Suprapubic skin (tissue), 4 donors: ENCODE data around the gene SKI. TPM values are rescaled to one million over a fixed set of nuclear protein-coding genes. Genes with fewer than 3 reads are reported as not detected.

ENCODE experiments used
- DNase-seq, 2 donors: peaks; one replicate each; pipeline ENCODE4 v3.0.0-alpha.2; 2019; ENCODE audit warnings: low spot score in 2 of 2
- H3K27ac ChIP-seq: fragments of 200-600 bp; sonication (generic); one replicate; pipeline ENCODE4 v1.5.1; 2019
- H3K27me3 ChIP-seq: fragments of 200-600 bp; sonication (generic); one replicate; pipeline ENCODE4 v1.5.1; 2019
- H3K36me3 ChIP-seq: fragments of 200-600 bp; sonication (generic); one replicate; pipeline ENCODE4 v1.5.1; 2019
- H3K4me1 ChIP-seq: fragments of 200-600 bp; sonication (generic); one replicate; pipeline ENCODE4 v1.5.1; 2019
- H3K4me3 ChIP-seq: fragments of 200-600 bp; sonication (generic); one replicate; pipeline ENCODE4 v1.5.1; 2019; ENCODE audit warnings: mild to moderate bottlenecking
- H3K9me3 ChIP-seq: fragments of 200-600 bp; sonication (generic); one replicate; pipeline ENCODE4 v1.5.1; 2019
- EP300 ChIP-seq: sonication (generic); formaldehyde crosslinking; IDR thresholded peaks from one replicate; pipeline ENCODE4 v1.6.1; 2017; ENCODE audit warnings: antibody characterized with exemption
- POLR2A ChIP-seq, 2 donors: fragments of 450-650 bp; IDR thresholded peaks; one replicate each; pipeline ENCODE4 v1.6.1; 2017; ENCODE audit warnings: antibody characterized with exemption in 2 of 2, mild to moderate bottlenecking in 2 of 2, moderate library complexity in 2 of 2
- POLR2AphosphoS5 ChIP-seq, 3 donors: sonication (generic); formaldehyde crosslinking; IDR thresholded peaks; one replicate each; pipeline ENCODE4 v1.6.1; 2017; ENCODE audit warnings: antibody characterized with exemption in 3 of 3
- WGBS: methylation state at CpG from one replicate; pipeline ENCODE4 v1.1.5; 2018; 5-methylcytosine and 5-hydroxymethylcytosine counted together
- total RNA-seq, 4 donors: library from RNA; depleted of rRNA; stranded (reverse); fragments of >200 nt; gene quantifications; one replicate each; pipeline ENCODE4 v1.1.0, GENCODE V29; 2016
- TF ChIP-seq, protein P1 (sequence below), 2 donors: fragments of 200-600 bp in 1 of 2; fragments of 450-650 bp in 1 of 2; sonication (generic) in 1 of 2; IDR thresholded peaks; one replicate each; pipeline ENCODE4 v1.5.1; 2016 to 2019; ENCODE audit warnings: antibody characterized with exemption in 2 of 2, mild to moderate bottlenecking in 1 of 2, moderate library complexity in 1 of 2

SKI gene
- total RNA-seq, 4 donors from 2014 or later = 51.8 to 91.2 (median 68.1) TPM

DNA sequence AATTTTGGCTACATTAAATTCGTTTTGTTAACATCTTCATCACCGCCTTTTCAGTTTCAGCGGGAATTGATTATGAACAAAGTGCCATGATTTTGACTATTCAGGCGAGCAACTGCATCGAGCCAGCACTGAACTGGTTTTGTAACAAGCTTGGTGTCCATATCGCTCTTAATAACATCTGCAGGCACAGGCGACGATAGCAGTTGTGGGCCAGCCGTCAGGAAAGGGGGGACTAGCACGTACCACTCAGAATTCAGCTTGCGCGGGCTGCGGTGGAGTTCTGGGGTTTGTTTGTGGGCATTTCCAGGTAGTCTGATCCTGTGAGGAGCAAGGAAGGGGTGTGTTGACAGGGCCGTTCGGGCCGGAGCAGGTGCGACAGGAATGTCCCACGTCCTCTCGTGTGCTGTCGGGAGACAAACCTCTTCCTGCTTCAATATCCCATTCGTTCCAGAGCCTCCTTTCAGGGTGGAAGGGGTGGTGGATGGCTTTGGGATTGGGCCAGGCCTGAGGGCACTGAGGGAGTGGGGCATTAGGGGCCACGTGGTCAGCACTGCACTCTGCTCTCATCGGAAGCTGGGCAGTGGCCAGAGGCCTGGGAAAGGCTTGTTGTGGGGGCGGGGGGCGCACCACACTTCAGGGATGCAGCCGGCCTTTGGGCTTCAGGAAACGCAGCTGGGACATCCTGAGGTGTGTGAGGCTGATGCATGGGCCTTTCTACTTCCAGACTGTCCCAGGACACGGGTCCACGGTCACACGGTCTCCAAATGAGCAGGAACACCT is 39.1 kb downstream of the SKI start:
- TF ChIP-seq, protein P1, sequence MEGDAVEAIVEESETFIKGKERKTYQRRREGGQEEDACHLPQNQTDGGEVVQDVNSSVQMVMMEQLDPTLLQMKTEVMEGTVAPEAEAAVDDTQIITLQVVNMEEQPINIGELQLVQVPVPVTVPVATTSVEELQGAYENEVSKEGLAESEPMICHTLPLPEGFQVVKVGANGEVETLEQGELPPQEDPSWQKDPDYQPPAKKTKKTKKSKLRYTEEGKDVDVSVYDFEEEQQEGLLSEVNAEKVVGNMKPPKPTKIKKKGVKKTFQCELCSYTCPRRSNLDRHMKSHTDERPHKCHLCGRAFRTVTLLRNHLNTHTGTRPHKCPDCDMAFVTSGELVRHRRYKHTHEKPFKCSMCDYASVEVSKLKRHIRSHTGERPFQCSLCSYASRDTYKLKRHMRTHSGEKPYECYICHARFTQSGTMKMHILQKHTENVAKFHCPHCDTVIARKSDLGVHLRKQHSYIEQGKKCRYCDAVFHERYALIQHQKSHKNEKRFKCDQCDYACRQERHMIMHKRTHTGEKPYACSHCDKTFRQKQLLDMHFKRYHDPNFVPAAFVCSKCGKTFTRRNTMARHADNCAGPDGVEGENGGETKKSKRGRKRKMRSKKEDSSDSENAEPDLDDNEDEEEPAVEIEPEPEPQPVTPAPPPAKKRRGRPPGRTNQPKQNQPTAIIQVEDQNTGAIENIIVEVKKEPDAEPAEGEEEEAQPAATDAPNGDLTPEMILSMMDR (IDR thresholded peaks at IDR 0.05) = no peak
- TF ChIP-seq EP300 (no peak), POLR2AphosphoS5 (IDR thresholded peaks at IDR 0.05) (no peak)
- 79% methylated on average over 25 of the region's 30 CpGs for WGBS
- no peak overlapping the region for H3K4me3 ChIP-seq

DNA sequence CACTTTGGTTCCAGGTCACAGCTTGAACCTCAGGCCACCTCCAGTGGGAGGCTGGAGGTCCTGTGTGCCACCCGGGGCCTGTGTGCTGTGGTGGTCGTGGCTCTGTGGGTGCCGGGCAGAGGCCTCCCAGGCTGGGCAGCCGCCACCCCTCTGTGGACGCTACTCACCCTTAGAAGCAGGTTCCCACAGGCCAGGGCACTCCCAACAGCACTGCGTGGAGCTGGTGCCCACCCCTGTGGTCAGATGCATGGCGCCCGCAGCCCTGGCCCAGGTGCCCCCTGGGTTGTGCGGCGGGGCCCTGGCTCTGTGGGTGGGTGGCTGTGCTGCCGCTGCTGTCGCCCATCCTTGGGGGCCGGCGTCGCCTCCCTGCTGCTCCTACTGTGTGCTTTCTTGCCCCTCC is 39.7 kb downstream of the SKI start:
- H3K27ac ChIP-seq = no peak overlapping the region
- H3K4me1 ChIP-seq = peaks cover 66% of the 10 kb centered on the region
- no peaks in the 10 kb centered on the region for H3K36me3 ChIP-seq
- 92% methylated on average over 7 of the region's 15 CpGs for WGBS
- TF ChIP-seq, protein P1 (IDR thresholded peaks at IDR 0.05) = no peak
- no peak for TF ChIP-seq EP300
- H3K27me3 ChIP-seq = no peaks in the 10 kb centered on the region
- DNase-seq = no peak
- no peaks in the 10 kb centered on the region for H3K9me3 ChIP-seq
- H3K4me3 ChIP-seq = no peak overlapping the region

More for the DNA sequence above, 39.1 kb downstream of the SKI start:
- DNase-seq = no peak
- no peak overlapping the region for H3K27ac ChIP-seq
- no peaks in the 10 kb centered on the region for H3K9me3 ChIP-seq
- peaks cover 60% of the 10 kb centered on the region for H3K4me1 ChIP-seq
- H3K27me3 ChIP-seq = no peaks in the 10 kb centered on the region
- H3K36me3 ChIP-seq = no peaks in the 10 kb centered on the region

DNA sequence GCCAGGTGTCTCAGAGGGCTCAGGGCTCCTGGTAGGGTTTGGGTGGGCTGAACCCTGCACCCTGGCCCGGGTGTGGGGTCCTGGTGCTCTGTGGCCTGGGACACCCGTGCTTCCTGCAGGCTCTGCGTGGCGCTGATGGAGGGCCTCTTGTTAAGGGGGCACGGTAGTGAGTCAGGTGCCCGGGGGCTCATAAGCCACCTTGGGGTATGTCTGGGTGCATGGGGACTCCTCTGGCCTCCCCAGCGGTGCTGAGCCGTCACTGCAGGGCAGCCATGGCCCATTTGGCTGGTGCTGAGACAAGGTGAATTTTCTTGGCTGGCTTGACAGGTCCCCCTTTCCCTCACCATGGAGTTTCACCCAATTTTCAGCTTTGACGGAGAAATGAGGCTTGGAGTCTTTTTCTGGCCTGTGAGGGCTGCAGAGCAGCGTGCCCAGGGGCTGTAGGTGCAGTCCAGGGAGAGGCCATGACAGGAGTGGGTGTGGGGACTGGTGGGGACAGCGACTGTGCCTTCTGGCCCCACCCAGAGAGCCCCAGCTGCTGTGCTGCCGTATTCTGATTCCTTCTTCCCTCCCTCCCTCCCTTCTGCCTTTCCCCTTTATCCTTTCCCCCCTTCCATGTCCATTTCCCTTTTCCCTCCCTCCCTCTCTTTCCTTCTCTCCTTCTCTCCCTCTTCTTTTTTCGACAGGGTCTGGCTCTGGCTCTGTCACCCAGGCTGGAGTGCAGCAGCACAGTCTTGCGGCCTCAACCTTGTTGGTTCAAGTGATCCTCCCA is 40.4 kb downstream of the SKI start:
- H3K4me1 ChIP-seq = peaks cover 72% of the 10 kb centered on the region
- no peaks in the 10 kb centered on the region for H3K27me3 ChIP-seq
- TF ChIP-seq POLR2A (IDR thresholded peaks at IDR 0.05) (no peak), POLR2AphosphoS5 (IDR thresholded peaks at IDR 0.05) (no peak), EP300 (no peak)
- TF ChIP-seq, protein P1 (IDR thresholded peaks at IDR 0.05) = no peak
- DNase-seq = no peak
- 67% methylated on average over 13 of the region's 14 CpGs for WGBS
- no peaks in the 10 kb centered on the region for H3K9me3 ChIP-seq
- H3K4me3 ChIP-seq = no peak overlapping the region
- no peaks in the 10 kb centered on the region for H3K36me3 ChIP-seq
- no peak overlapping the region for H3K27ac ChIP-seq

DNA sequence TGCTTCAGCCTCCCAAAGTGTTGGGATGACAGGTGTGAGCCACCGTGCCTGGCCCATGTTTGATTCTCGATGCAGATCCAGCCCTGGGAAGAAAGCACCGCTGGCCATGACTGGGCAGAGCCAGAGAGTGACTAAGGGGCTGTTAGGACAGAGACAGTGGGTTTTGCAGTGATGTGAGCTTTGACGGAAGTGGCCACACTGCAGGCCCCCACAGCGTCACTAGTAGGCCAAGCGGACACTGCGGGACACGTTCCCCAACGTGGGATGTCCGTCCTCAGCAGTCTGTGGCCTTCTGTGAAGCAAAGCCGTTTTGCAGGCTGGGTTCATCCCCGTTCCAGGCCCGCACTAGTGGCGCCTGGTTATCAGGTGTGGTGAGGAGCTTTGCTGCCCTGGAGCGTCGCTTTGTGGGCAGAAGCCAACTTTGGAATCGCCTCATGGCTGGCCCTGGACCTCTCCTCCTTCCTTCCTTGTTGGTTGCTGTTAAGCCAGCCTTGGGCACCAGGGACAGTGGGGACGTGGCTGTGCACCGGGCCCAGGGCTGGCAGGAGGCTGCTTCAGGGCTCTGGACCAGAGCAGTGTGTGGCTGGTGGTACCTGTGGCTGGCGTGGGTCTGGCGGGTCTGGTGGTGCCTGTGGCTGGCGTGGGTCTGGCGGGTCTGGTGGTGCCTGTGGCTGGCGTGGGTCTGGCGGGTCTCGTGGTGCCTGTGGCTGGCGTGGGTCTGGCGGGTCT is 41.2 kb downstream of the SKI start:
- H3K27ac ChIP-seq = no peak overlapping the region
- no peaks in the 10 kb centered on the region for H3K36me3 ChIP-seq
- H3K27me3 ChIP-seq = no peaks in the 10 kb centered on the region
- H3K4me3 ChIP-seq = no peak overlapping the region
- 90% methylated on average over 17 of the region's 28 CpGs for WGBS
- no peak for DNase-seq
- TF ChIP-seq POLR2A (IDR thresholded peaks at IDR 0.05) (no peak), EP300 (no peak), POLR2AphosphoS5 (IDR thresholded peaks at IDR 0.05) (no peak)
- TF ChIP-seq, protein P1 (IDR thresholded peaks at IDR 0.05) = no peak
- no peaks in the 10 kb centered on the region for H3K9me3 ChIP-seq
- H3K4me1 ChIP-seq = peaks cover 81% of the 10 kb centered on the region

DNA sequence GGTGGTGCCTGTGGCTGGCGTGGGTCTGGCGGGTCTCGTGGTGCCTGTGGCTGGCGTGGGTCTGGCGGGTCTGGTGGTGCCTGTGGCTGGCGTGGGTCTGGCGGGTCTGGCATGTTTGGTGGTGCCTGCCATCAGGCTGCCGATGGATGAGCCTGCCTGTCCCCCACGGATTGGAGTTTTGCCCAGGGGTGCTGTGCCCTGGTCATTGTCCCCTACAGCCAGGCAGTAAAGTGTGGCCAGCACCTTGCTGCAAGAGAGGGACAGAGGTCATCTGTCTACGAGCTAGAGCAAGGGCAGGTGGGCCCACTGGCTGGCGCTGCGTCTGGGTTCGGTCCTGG is 41.8 kb downstream of the SKI start:
- H3K4me1 ChIP-seq = peaks cover 86% of the 10 kb centered on the region
- 87% methylated on average over 6 of the region's 13 CpGs for WGBS
- H3K27ac ChIP-seq = peak overlapping the region; percentile 33

More for the DNA sequence above, 41.8 kb downstream of the SKI start:
- TF ChIP-seq POLR2AphosphoS5 (IDR thresholded peaks at IDR 0.05) (no peak), EP300 (no peak), POLR2A (IDR thresholded peaks at IDR 0.05) (no peak)
- TF ChIP-seq, protein P1 (IDR thresholded peaks at IDR 0.05) = no peak
- Histone ChIP-seq H3K9me3 (no peaks in the 10 kb centered on the region), H3K27me3 (no peaks in the 10 kb centered on the region), H3K36me3 (no peaks in the 10 kb centered on the region), H3K4me3 (no peak overlapping the region)
- DNase-seq = no peak
